Right renal cortex interstitium (tissue), 3 donors: Measurements from ENCODE around the gene ADAMTS4. TPM values are rescaled to one million over a fixed set of nuclear protein-coding genes. Genes with fewer than 3 reads are reported as not detected.

Experiments
- DNase-seq, 3 donors: peaks; one replicate each; pipeline ENCODE4 v3.0.0-alpha.2; 2013; ENCODE audit warnings: low read depth in 3 of 3, low spot score in 2 of 3
- polyA plus RNA-seq, 3 donors: library from polyadenylated mRNA; unstranded; fragments of 120-200 nt; gene quantifications; one replicate each; pipeline ENCODE4 v1.2.1, GENCODE V29; 2013; ENCODE audit not compliant: insufficient read length in 3 of 3

Gene ADAMTS4
- polyA plus RNA-seq, 3 donors, result 0.83 to 1.1 (median 1.1) TPM

- no peak for DNase-seq
These were observed 1.2 kb downstream of the ADAMTS4 start for GRCh38 chr1:161197560-161198193.

- DNase-seq, result no peak
These were observed 2.1 kb downstream of the ADAMTS4 start for GRCh38 chr1:161196521-161197451.

- no peak for DNase-seq
These were observed 2.7 kb downstream of the ADAMTS4 start for GRCh38 chr1:161196111-161196510.

GRCh38 chr1:161195171-161195570, 3.7 kb downstream of the ADAMTS4 start:
- DNase-seq, result no peak

- no peak for DNase-seq
These were observed 5.2 kb downstream of the ADAMTS4 start for GRCh38 chr1:161193561-161194235.

GRCh38 chr1:161192476-161193465, 6.1 kb downstream of the ADAMTS4 start:
- DNase-seq, result no peak

GRCh38 chr1:161191971-161192370, 6.9 kb downstream of the ADAMTS4 start:
- no peak for DNase-seq

GRCh38 chr1:161190962-161191521, 7.8 kb downstream of the ADAMTS4 start:
- no peak for DNase-seq

- DNase-seq, result no peak
These were observed 9.8 kb downstream of the ADAMTS4 start for GRCh38 chr1:161189036-161189435.

GRCh38 chr1:161188381-161188780, 10.5 kb downstream of the ADAMTS4 start:
- DNase-seq, result no peak

- DNase-seq, result no peak
These were observed 11.5 kb downstream of the ADAMTS4 start for GRCh38 chr1:161187311-161187710.

GRCh38 chr1:161185732-161186311, 13.0 kb downstream of the ADAMTS4 start:
- no peak for DNase-seq

- DNase-seq, result no peak
These were observed 13.6 kb downstream of the ADAMTS4 start for GRCh38 chr1:161185282-161185682.

- no peak for DNase-seq
These were observed 16.6 kb downstream of the ADAMTS4 start for GRCh38 chr1:161182214-161182613.

- no peak for DNase-seq
These were observed 18.2 kb downstream of the ADAMTS4 start for GRCh38 chr1:161180639-161181038.

GRCh38 chr1:161179698-161180097, 19.2 kb downstream of the ADAMTS4 start:
- no peak for DNase-seq

GRCh38 chr1:161177936-161178244, 21.0 kb downstream of the ADAMTS4 start:
- no peak for DNase-seq

GRCh38 chr1:161177112-161177935, 21.5 kb downstream of the ADAMTS4 start, which contains the start of gene B4GALT3:
TSS of gene B4GALT3 (minus strand) at chr1:161177507. CDS start at chr1:161176060, 1,447 bp downstream.
- no peak for DNase-seq
